GM19328 (cell line): ENCODE measurements around the gene FOXRED1.
"Not testable (repeated sequence)": the region's sequence is repeated elsewhere in the genome, so short reads cannot be mapped to it uniquely, and the experiment has no call there.

Experiments used
- ATAC-seq: cut with Tn5 transposase; IDR thresholded peaks from one replicate; pipeline ENCODE4 v1.9.1; 2021; ENCODE audit warnings: mild to moderate bottlenecking, moderate library complexity; ENCODE audit not compliant: unreplicated experiment

The FOXRED1 gene

DNA sequence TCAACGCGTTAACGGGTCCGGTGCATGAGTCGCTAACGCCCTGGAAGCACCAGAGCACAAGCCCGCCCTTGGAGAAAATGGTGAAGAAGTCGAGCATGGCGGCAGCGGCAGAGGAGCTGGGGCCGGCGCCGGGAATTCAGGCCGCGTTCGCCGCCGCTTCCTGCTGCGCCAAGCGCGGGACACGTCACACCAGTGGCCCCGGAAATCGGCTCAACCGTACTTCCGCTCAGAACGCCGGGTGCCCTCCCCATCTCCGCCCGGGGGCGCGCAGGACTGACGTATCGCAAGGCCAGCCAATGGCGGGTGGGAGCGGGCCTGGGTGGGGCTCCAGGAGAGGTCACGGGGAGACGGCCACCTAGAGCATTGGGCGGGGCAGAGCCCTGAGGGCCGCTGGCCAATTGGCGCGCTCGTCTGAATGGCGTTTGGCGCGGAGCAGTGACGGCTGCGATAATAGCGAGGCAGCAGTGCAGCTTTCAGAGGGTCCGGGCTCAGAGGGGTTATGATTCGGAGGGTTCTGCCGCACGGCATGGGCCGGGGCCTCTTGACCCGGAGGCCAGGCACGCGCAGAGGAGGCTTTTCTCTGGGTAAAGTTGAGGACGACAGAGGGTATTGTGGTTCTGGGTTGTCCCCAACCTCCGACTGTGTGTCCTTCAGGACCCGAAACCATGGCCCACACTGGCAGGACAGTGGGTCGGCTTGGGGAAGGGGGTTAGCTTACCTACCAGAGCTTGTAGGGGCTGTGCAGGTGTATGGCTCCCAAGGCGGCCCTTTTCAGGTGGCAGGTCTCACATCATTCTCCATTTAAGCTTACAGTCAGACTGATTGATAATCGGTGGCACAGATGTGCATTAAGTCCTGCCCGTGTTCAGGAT lies at the start of gene FOXRED1, which contains the start of gene SRPRA:
FOXRED1 (plus strand) TSS at position 447 of the 872 bp plus-strand sequence; CDS start at position 500, 53 bp downstream.
SRPRA (minus strand) TSS at position 188 of the 872 bp plus-strand sequence; CDS start at position 97, 91 bp downstream.
- peak; percentile 99 for ATAC-seq

DNA sequence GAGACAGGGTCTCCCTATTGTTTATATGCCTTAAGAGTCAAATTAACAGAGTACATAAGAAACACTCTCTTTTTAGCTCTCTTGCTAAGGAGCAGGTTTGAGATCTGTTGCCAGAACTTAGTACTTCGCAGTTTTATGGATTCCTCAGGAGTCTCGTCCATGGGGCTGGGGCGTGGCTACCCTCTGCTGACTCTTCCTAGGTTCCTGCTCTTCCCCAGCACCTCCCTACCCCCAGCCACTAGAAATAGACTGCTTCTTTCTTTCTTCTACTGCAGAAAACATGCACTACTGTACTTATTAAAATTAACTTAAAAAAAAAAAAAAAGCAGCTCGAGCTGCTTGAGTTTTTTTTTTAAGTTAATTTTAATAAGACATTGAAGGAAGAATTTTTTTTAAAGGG lies 49.4 kb upstream of the FOXRED1 start:
- ATAC-seq: no peak

DNA sequence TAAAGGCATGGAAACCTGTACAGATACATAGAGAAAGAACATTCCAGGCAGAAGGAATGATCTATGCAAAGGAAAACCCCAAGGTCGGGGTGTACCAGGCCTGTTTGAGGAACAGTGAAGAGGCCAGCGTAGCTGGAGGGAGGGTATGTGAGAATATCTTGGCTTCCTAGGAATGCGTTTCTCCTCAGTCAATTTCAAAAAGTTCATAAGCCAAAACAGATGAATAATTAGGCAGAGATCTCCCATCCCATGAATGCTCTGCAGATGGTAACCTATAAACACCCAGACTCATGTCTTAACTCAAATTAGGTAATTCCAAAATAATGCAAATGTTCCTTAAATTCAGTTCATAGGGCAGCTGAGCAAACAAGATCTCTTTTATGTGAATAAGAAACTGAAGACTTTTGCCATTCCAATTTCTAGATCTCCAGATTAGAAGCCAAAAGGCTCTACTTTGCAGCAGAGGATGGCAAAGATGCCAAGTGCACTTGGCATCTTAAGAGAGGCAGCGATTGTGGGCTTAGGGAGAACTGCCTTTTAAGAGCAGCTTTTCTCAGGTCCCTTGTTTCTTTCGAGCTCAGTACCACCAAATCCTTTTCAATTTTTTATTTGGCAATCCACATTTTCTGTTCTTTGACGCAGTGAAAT lies 44.2 kb upstream of the FOXRED1 start:
- no peak for ATAC-seq

DNA sequence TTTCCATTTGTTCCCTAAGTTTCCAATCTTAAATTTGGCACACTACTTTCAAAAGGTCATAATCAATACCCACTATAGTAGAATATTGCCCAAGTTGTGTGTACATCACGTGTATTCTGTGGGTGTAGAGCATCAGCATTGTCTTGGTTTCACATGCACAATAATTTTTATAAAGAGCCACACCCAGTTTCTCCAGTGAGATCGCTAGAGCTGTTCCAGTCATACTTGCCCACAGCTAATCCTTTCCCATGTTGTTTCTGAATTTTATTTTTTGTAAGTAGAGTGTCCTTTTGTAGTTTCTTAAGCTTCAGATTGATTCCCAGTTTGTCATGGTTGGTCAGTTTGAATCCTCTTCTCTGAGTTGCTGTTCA lies 43.7 kb upstream of the FOXRED1 start:
- ATAC-seq: no peak

DNA sequence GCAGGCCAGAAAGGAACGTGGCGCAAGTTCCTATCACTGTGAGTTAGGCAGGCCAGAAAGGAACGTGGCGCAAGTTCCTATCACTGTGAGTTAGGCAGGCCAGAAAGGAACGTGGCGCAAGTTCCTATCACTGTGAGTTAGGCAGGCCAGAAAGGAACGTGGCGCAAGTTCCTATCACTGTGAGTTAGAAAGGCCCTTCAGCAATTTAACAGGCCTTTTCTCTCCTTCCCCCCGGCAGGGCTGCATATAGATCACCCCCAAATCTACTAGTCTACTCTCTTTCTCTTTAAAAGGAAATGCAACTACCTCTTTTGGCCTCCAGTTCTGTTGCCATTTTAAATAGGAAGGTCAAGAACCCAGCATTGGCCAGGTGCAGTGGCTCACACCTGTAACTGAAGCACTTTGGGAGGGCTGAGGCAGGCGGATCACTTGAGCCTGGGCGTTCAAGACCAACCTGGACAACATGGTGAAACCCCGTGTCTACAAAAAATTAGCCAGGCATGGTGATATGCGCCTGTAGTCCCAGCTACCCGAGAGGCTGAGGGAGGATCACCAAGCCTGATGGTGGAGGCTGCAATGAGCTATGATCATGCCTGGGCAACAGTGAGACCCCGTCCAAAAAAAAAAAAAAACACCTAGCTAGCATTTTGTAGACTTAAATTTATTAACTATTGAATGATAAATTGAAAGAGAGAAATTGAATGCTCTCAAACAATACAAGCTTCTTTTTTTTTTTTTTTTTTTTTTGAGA lies 42.4 kb upstream of the FOXRED1 start:
- no peak for ATAC-seq

DNA sequence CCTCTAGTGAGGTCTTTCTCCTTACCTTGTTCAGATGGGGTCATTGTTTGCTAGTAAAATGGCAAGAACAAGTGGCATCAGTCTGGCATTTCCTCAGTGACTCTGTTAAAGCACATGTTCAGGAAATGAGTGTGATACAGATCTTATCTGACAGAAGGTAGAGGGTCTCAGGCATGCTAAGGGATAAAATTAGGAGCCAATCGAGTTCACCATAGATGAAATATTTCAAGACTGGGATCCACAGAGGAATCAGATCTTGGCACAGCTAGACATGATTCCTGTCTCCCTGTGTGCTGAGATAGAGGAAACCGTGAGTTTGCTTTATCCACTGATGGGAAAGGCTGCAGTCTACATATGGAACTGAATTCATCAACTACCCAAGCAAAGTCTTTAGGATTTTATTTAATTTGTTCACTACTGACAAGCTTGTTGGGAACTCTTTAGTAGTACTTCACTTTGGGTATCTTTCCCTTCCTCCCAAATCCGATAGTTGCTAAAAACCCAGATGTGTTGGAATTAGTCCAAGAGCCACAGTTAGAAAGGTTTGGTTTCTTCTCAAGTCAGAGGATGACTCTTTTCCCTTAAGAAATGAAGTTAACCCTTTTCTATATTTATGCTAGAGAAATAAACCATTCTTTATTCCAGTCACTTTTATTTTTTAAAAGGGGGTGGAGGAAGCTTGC lies 39.0 kb upstream of the FOXRED1 start:
- no peak for ATAC-seq

DNA sequence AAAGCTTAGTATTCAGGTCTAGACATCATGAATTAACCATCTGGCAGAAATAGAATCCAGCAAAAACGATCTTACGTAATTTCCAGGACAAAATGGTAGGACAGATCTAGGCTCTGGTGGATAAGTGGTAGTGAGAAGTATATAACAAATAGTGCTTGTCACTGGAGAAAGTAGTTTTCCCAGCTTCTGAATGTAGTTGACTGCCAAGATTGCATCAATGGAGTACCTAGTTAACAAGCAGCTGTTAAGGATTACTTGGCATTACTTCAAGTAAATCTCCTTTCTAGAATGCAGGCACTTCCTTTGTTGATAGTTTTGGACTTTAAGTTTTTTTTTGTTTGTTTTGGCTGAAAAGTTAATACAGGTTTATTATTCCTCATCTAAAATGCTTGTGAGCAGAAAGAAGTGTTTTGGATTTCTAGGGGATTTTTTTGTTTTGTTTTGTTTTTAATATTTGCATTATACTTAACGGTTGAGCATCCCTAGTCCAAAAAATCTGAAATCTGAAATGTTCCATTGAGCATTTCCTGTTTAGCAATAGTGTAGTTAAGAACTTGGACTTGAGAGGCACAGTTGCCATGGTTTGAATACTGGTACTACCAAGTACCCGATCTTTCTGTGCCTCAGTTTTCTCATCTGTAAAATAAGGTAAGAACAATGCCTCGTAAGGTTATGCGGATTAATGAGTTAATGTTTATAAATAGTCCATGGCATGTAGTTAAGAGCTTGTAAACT lies 37.1 kb upstream of the FOXRED1 start:
- no peak for ATAC-seq

DNA sequence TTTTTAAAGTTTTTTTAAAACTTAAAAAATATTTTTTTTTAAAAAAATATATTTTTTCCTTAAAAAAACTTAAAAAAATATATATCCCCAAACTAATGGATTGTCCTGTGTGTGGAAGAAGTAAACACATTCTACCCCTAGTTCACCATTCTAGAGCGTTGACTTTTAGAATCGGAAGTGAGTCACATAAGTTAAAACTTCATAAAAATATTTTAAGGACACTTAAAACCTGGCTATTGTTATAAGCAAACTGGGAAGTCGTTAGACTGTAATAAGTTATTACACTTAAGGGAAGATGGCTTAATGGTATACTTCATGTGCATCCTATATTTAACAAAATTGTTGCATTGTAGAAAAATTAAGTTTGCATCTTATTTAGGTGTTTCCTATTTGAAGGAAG lies 36.3 kb upstream of the FOXRED1 start:
- no peak for ATAC-seq

DNA sequence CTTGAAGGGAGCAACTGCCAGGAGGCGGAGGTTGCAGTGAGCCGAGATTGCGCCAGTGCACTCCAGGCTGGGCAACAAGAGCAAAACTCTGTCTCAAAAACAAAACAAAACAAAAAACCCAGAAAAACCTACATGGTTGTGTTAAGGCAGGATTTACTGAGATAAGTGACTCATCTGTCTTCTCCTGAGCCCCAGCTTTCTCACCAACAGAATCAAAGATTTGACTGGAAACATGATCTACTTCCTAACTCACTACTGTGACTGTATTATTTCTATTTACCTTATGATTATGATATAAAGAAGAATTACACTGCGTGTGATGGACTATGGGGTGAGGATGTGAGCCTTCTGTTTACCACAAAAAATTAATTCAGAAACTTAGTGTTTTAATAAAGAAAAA lies 35.6 kb upstream of the FOXRED1 start:
- no peak for ATAC-seq

DNA sequence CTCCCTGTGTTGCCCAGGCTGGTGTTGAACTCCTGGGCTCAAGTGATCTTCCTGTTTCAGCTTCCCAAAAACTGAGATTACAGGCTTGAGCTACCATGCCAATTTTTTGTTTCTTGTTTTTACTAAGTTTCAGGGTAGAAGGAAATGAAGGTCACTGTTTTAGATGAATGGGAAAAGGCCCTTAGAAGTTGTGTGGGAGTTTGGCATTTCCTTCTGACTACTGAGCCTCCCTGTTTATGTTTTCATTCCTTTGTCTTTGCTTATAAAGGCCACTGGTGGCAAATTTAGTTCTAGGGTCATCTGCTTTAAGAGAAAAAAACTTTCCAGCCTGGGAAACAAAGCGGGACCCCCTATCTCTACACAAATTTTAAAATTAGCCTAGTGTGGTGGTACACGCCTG lies 22.3 kb upstream of the FOXRED1 start:
- no peak for ATAC-seq

DNA sequence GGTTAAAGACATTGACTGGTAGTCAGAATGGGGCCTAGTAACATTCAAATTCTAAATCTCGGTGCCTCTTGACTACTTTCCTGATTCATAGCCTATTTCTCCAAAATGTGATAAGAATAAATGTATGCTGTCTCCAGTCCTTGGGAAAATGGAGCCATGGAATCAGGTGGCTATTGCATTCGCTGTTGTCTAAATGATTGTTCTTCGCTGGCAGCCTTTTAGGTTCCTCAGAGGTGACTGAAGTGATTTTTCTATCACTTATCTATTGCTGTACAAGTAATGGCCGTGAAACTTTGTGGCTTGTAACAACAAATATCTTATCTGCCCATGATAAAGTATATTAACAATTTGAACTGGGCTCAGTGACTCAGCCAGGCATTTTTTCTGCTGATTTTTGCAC lies 15.7 kb upstream of the FOXRED1 start:
- ATAC-seq: no peak

DNA sequence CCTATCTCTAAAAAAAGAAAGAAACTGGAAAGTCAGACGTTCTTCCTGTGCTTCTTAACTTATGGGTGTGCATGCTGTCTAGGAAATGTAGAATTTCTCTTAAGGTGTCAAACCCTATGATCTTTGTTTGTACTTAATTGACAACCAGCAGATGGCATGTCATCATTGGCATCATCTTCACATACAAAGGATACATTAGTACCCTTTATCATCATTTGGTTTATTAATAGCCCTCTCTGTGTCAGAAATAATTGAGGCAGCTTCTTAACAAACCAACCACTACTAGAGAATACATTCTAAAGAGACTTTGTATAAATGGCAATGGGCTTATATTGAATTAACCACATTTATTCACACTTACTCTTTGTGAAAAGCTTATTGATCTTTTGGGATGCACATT lies 14.1 kb upstream of the FOXRED1 start:
- no peak for ATAC-seq

DNA sequence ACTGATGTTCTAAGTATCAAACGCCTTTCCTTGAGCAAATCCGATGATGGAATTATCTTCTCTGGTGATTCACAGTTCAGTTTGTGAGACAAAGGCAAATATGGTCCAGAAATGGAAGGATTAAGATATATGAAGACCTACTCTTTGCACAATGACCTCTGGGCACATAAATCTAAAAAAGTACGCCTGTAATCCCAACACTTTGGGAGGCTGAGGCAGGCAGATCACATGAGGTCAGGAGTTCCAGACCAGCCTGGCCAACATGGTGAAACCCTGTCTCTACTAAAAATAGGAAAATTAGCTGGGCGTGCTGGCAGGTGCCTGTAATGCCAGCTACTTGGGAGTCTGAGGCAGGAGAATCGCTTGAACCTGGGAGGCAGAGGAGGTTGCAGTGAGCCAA lies 13.4 kb upstream of the FOXRED1 start:
- ATAC-seq: not testable (repeated sequence)

DNA sequence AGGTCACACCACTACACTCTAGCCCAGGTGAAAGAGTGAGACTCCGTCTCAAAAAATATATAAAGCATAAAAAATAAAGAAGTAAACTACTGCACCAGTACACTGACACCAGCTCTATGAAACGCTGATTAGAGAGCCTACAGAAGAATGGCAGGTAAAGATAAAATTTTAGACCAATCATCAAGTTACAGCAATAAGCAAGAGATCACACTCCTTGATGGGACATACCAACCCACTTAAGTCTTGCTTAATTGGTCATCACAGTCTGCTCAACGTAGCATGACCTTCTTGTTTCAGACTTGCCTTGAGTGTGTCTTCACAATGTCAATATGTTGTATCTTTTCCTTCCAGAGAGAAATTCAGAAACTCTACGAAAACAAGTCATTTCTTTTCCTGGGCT lies 12.7 kb upstream of the FOXRED1 start:
- ATAC-seq: no peak

DNA sequence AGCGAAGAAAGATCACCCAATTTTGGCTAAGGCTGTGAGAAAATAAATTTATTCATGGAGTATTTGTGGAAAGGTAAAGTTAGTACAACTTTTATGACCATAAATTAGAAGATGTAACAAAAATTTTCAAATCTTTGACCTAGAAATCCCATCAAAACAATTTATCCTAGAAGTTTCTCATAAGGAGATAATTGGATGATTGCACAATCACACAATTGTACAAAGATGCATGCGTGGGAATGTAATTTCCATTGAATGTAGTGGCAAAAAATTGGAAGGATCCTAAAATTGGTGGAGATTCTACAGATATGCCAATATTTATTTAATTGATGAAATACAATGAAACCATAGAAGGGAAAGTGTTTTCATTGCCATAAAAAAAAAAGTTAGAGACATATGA lies 11.8 kb upstream of the FOXRED1 start:
- ATAC-seq: no peak

DNA sequence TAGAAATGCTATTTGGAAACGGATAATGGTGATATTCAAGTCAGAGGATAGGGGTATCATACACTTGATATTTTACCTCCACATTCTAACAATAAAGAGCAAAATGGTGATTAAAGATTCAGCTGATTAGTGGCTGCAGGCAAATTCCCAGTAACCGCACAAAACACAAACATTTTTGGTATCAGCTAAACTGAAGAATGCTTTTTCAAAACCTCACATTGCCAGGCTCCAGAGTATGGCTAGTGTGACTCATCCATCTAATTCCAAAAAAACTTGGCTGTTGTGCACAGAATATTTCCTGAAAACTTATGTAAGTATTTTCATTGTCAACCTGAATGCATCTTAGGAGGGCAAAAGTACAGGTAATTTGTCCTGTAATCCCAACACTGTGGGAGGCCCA lies 11.2 kb upstream of the FOXRED1 start:
- no peak for ATAC-seq

DNA sequence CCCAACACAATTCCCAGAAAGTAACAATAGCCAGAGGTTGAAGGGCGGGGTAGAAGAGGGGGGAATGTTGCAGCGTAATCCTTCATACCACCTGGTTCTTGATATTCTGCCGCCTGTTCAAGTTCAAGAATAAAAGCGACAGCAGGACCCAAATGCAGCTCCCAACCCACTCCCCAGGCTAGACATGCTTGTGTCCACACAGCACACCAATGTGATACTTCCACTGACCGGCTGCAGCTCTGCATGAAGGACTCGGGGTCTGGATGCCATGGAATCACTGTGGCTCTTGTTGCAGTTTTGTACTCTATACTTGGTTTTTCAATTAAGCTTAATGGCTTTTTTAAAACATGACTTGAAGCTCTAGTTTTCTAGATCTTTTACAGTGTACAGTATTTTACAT lies 6.7 kb upstream of the FOXRED1 start:
- ATAC-seq: no peak

DNA sequence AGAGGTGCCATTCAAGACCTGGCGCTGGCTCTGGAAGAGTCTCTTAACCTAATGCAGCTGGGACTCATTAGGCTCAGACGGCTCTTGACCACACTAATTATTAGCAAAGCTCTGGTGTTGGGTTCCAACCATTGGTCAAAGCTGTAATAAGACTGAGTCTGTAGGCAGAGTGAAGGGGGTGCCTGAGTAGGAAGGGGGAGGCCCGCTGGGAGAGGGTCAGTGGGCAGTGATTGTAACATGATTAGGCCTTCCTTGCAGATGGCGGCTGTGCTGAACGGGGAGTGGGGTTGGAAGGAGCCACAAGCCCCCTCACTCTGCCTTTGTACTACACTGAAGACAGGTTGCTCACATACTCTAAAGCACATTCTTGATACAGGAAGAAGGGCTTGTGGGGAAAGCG lies 5.5 kb upstream of the FOXRED1 start:
- ATAC-seq: no peak

DNA sequence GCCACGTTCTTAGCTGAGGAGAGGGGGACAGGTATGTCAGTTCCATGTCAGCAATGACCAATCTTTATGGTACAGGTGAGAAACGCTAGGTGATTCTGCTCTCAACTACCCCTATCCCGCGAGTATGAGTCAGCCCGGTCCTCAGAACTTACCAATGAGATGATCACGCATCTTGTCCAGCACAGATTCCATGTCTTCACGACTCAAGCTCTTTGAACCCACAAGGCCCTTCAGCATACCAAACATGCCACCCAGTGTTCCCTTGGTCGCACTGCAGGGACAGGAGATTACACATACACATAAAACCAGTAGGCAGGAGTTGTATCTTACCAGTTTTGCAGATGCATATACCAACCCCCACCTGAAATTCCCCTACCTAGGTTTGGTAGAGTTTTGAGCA lies 3.1 kb upstream of the FOXRED1 start:
- ATAC-seq: no peak

DNA sequence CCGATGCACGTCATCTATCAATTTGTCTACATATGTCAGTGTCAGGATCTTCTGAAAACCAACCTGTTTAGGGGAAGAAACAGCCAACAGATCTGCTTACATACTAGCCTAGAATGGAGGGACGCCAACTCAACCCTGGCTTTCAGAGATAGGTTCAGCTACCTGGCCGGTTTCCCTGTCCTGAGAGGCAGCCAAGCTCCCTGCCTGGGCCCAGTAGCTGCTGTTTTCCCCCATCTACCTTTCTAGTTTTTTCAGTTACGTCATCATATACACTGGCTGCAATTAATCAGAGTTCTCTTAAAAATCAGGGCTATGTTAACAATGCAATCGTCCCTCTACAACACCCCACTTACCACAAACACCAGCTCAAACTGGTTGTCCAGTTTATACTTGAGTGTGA lies 1.3 kb upstream of the FOXRED1 start:
- ATAC-seq: no peak

DNA sequence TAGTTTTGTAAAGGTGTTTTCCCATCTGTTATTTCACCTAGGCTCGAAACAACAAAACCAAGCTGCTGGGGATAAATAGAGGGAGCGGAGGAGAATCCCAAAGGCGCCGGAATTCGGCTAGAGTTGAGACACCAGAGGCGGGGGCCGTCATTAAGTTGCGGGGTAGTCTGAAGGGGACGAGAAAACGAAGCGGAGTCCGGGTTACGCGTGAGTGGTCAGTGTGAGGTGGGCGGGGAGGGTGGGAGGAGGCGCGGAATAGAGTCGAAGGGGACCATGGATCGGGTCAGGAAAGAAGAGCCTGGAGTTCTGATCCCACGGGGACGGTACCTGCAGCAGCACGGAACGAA lies 620 bp upstream of the FOXRED1 start:
- no peak for ATAC-seq
